Heart left ventricle (tissue), 13 donors: ENCODE results near the gene SGCE.
A peak's percentile ranks its signal among the peaks of the same experiment; 100 is the strongest.

Experiments
- CTCF ChIP-seq, 12 donors: fragments of 200-600 bp; sonication (generic) in 4 of 12; IDR thresholded peaks; one replicate each; pipeline versions ENCODE4 v1.5.0 to v1.8.0; 2018 to 2022; ENCODE audit warnings: antibody characterized with exemption in 12 of 12, mild to moderate bottlenecking in 5 of 12
- POLR2A ChIP-seq, 2 donors: fragments of 450-650 bp; IDR thresholded peaks; one replicate each; pipeline ENCODE4 v1.6.1; 2017; ENCODE audit warnings: antibody characterized with exemption in 2 of 2, mild to moderate bottlenecking in 2 of 2, moderate library complexity in 2 of 2
- donor health status: ischemic (EF 13 %, LVEDD 7.1; RV severe dilation, severe dysfunction).
- donor health status: DM: no; HTN: yes; CAD: no.
- donor health status: DM: no; HTN: no; CAD: no.
- donor health status: ischemic (EF 25% LVEDD 6.9; RV normal size, moderate dysfunction).
- donor health status: ischemic (EF 25% LVEDD 5.7; RV mildly dilated, moderate dysfunction).
- donor health status: ischemic (EF 35%, LVEDD 5.7; RV mildly dilated, moderate dysfunction).
- donor health status: nonischemic (EF 11% LVEDD 7.7; RV severe dilation, severe dysfunction).
- donor health status: DM: yes; HTN: yes; CAD: no.
- donor health status: PGD.
- donor health status: ischemic (EF 29% LVEDD 5.4; RV normal size, mild dysfunction).
- donor health status: nonischemic (EF 23%, LVEDD 6.1; RV moderate dilation, normal function).

- TF ChIP-seq CTCF (IDR thresholded peaks at IDR 0.05) (peak; percentile 25 to 76 (median 60)), POLR2A (IDR thresholded peaks at IDR 0.05) (no peak)
Observed at GRCh38 chr7:94655848-94656657, at the start of gene SGCE.
